Measurements from ENCODE around the gene SNAI3.

The SNAI3 gene

GRCh38 chr16:88665148-88665547 lies 21.2 kb downstream of the SNAI3 start:
- no peak for DNase-seq

GRCh38 chr16:88662843-88663606 lies 23.3 kb downstream of the SNAI3 start, which contains the start of gene MVD:
MVD (minus strand) TSS chr16:88663091; CDS start chr16:88663080, 11 bp downstream.
- DNase-seq = peak; percentile 76 to 90

GRCh38 chr16:88662222-88662842 lies 24.0 kb downstream of the SNAI3 start:
- no peak for DNase-seq

- DNase-seq = no peak
Measured at GRCh38 chr16:88661468-88661867, 24.8 kb downstream of the SNAI3 start.

GRCh38 chr16:88659160-88659559 lies 27.1 kb downstream of the SNAI3 start:
- DNase-seq = no peak

- DNase-seq = no peak
Measured at GRCh38 chr16:88658714-88659113, 27.6 kb downstream of the SNAI3 start.

- no peak for DNase-seq
Measured at GRCh38 chr16:88657371-88657770, 28.9 kb downstream of the SNAI3 start.

- DNase-seq = no peak
Measured at GRCh38 chr16:88656291-88656980, 29.9 kb downstream of the SNAI3 start.

GRCh38 chr16:88655733-88656281 lies 30.5 kb downstream of the SNAI3 start:
- no peak for DNase-seq

GRCh38 chr16:88655053-88655732 lies 31.1 kb downstream of the SNAI3 start:
- no peak for DNase-seq

- no peak for DNase-seq
Measured at GRCh38 chr16:88654363-88655052, 31.8 kb downstream of the SNAI3 start.

- DNase-seq = no peak
Measured at GRCh38 chr16:88653596-88654362, 32.5 kb downstream of the SNAI3 start.

GRCh38 chr16:88653101-88653500 lies 33.2 kb downstream of the SNAI3 start:
- no peak for DNase-seq

GRCh38 chr16:88652762-88653063 lies 33.6 kb downstream of the SNAI3 start:
- no peak for DNase-seq

GRCh38 chr16:88651989-88652761 lies 34.1 kb downstream of the SNAI3 start:
- no peak for DNase-seq

- peak; percentile 37 to 46 for DNase-seq
Measured at GRCh38 chr16:88651276-88651988, 34.9 kb downstream of the SNAI3 start.

GRCh38 chr16:88650749-88651275 lies 35.5 kb downstream of the SNAI3 start, which contains the start of gene CYBA:
CYBA (minus strand) TSS chr16:88651053; CDS start chr16:88651013, 40 bp downstream.
- peak; percentile 25 to 65 for DNase-seq

- peak in 1 of 2 donors; percentile 79 for DNase-seq
Measured at GRCh38 chr16:88649924-88650748, 36.2 kb downstream of the SNAI3 start.
